ENCODE results near the gene ADK. TPM values are rescaled to one million over a fixed set of nuclear protein-coding genes. Genes with fewer than 3 reads are reported as not detected.

ADK gene
- total RNA-seq, 2 donors from 2014 or later = 14.4 to 24.3 TPM

DNA sequence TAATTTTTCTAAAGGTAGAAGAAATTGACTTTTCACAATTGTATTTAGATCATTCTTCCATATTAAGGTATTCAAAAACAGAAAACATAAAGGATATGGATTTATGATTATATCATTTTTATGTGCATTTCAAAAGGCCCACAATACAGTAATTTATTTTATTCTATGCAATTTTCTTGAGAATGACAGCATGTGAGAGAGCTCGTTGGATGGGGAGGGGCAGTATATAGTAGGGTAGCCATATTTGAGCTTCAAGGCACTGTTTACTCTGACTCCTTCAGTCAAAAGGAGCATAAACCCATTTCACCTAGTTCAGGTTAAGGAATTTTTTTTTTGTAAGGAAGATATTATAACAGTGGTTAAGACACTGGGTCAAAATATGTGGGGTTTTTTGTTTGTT, 534.5 kb downstream of the ADK start:
- no peak for ATAC-seq (ENCODE audit: insufficient number of reproducible peaks, low FRiP score, low read depth)

DNA sequence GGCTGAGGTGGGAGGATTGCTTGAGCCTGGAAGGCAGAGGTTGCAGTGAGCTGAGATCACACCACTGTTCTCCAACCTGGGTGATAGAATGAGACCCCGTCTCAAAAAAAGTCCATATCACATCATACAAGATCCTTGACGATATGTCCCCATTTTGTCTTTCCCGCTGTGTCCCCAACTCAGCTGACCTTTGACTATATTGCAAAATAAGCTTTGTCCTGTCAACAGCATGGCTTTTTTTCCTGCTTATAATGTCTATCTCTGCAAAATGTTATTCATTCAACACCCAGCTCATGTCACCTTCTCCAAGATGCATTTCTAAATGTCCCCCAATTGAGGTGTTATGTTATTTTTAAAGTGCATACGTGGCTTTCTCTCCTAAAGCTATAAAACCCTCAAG, 539.4 kb downstream of the ADK start:
- Histone ChIP-seq H3K4me1 (ENCODE audit: control insufficient read depth in 1 of 2, low read depth in 2 of 2) (peaks cover 6% of the 10 kb centered on the region in 2 donors), H3K36me3 (no peaks in the 10 kb centered on the region), H3K4me3 (no peak overlapping the region), H3K27ac (no peak overlapping the region), H3K27me3 (replicated peaks; ENCODE audit: insufficient read depth) (no peaks in the 10 kb centered on the region), H3K9me3 (no peaks in the 10 kb centered on the region)
- ATAC-seq (ENCODE audit: insufficient number of reproducible peaks, low FRiP score, low read depth) = no peak
- DNase-seq (ENCODE audit: low spot score) = no peak
- TF ChIP-seq, protein P1, sequence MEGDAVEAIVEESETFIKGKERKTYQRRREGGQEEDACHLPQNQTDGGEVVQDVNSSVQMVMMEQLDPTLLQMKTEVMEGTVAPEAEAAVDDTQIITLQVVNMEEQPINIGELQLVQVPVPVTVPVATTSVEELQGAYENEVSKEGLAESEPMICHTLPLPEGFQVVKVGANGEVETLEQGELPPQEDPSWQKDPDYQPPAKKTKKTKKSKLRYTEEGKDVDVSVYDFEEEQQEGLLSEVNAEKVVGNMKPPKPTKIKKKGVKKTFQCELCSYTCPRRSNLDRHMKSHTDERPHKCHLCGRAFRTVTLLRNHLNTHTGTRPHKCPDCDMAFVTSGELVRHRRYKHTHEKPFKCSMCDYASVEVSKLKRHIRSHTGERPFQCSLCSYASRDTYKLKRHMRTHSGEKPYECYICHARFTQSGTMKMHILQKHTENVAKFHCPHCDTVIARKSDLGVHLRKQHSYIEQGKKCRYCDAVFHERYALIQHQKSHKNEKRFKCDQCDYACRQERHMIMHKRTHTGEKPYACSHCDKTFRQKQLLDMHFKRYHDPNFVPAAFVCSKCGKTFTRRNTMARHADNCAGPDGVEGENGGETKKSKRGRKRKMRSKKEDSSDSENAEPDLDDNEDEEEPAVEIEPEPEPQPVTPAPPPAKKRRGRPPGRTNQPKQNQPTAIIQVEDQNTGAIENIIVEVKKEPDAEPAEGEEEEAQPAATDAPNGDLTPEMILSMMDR (IDR thresholded peaks at IDR 0.05) = no peak

More for the DNA sequence above, 534.5 kb downstream of the ADK start:
- Histone ChIP-seq H3K27ac (no peak overlapping the region), H3K4me1 (ENCODE audit: control insufficient read depth in 1 of 2, low read depth in 2 of 2) (no peaks in the 10 kb centered on the region), H3K36me3 (no peaks in the 10 kb centered on the region), H3K27me3 (replicated peaks; ENCODE audit: insufficient read depth) (no peaks in the 10 kb centered on the region), H3K4me3 (no peak overlapping the region), H3K9me3 (no peaks in the 10 kb centered on the region)
- TF ChIP-seq, protein P1 (IDR thresholded peaks at IDR 0.05) = no peak
- no peak for DNase-seq (ENCODE audit: low spot score)

DNA sequence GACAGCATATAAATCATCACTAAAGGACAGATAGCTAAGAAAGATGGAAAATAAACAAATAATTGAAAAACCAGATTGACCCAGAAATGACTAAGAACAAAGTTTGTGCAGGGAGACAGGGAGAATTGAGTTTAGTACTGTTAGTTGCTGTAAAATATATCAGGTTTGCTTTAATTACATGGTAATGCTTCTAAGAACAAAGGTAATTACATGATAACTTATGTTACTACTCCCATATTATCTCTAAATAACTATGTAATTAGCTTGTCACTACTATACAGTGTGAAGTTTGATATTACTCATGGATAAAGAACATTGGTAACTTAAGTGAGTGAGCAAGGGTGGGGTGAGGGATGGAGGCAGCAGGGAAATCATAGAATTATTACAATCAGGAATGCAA, 540.1 kb downstream of the ADK start:
- Histone ChIP-seq H3K27me3 (replicated peaks; ENCODE audit: insufficient read depth) (no peaks in the 10 kb centered on the region), H3K36me3 (no peaks in the 10 kb centered on the region), H3K9me3 (no peaks in the 10 kb centered on the region), H3K4me3 (no peak overlapping the region), H3K4me1 (ENCODE audit: control insufficient read depth in 1 of 2, low read depth in 2 of 2) (peaks cover 6% of the 10 kb centered on the region in 2 donors), H3K27ac (no peak overlapping the region)
- ATAC-seq (ENCODE audit: insufficient number of reproducible peaks, low FRiP score, low read depth) (no peak), DNase-seq (ENCODE audit: low spot score) (no peak)
- TF ChIP-seq, protein P1 (IDR thresholded peaks at IDR 0.05) = no peak

DNA sequence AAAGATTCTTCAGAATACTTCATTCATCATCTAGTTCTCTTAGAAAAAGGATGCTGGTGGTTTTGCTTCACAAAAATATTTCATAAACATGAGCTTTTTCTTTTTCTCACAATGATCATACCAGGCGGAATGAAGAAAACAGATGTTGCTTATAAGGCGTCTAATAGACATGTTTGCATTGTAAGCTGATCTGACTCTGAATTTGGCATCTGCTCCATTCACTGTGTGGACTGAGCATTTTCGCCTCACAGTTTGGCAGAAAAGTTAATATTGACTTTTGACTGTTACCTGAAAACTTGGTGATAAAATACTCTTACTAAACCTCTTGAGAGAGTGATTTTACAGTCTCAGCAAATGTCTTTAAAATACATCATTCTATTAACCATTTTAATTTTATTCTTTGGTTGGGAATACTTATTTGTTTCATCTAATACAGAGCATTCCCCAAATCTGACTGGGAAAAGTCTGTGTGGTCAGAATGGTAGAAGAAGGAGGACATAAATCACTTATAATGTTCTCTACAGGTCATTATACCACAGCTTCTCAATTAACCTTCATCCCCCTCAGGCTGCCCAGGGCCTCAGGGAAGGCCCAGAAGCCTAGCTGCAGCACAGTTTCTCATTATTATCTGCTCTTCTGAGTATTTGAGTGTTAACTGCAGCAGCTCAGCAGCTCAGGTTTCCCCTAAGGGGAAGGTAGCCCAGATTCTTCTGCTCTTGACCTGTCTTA, 553.8 kb downstream of the ADK start:
- H3K4me1 ChIP-seq (ENCODE audit: control insufficient read depth in 1 of 2, low read depth in 2 of 2) = no peaks in the 10 kb centered on the region
- H3K27ac ChIP-seq = no peak overlapping the region
- DNase-seq (ENCODE audit: low spot score) (no peak), ATAC-seq (ENCODE audit: insufficient number of reproducible peaks, low FRiP score, low read depth) (no peak)
- no peaks in the 10 kb centered on the region for H3K9me3 ChIP-seq
- H3K4me3 ChIP-seq = no peak overlapping the region
- TF ChIP-seq, protein P1 (IDR thresholded peaks at IDR 0.05) = no peak
- no peaks in the 10 kb centered on the region for H3K36me3 ChIP-seq
- no peaks in the 10 kb centered on the region for H3K27me3 ChIP-seq (replicated peaks; ENCODE audit: insufficient read depth)

DNA sequence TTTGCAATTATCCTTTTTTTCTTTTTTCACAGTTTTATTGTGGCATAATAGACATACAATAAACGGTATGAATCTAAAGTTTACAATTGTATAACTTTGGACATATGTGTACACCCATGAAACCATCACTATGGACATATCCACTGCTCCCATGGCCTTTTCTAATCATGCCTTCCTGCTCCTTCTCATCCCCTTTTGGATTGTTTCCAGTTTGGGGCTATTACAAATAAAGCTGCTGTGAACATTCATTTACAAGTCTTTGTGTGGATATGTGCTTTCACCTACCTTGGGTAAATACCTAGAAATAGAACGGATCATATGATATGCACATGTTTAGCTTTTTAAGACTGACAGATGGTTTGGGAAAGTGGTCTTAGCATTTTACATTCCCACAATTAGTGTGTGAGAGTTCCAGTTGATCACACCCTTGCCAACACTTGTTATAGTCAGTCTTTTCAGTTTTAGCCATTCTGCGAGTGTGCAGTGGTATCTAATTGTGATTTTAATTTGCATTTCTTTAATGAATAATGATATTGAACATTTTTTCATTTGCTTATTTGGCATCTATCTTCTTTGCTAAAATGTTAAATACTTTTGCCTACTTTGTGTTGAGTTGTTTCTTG, 554.4 kb downstream of the ADK start:
- Histone ChIP-seq H3K4me3 (no peak overlapping the region), H3K27me3 (replicated peaks; ENCODE audit: insufficient read depth) (no peaks in the 10 kb centered on the region), H3K4me1 (ENCODE audit: control insufficient read depth in 1 of 2, low read depth in 2 of 2) (no peaks in the 10 kb centered on the region), H3K27ac (no peak overlapping the region), H3K9me3 (no peaks in the 10 kb centered on the region), H3K36me3 (no peaks in the 10 kb centered on the region)
- TF ChIP-seq, protein P1 (IDR thresholded peaks at IDR 0.05) = no peak
- DNase-seq (ENCODE audit: low spot score) (no peak), ATAC-seq (ENCODE audit: insufficient number of reproducible peaks, low FRiP score, low read depth) (no peak)

Data from thoracic aorta (tissue), 2 donors.